GM12801 (cell line): Measurements from ENCODE around the gene POLN.

Experiments
- TF ChIP-seq, protein P1 (sequence below): IDR thresholded peaks from one replicate; pipeline ENCODE4 v1.5.1; 2011; ENCODE audit warnings: control low read depth; ENCODE audit not compliant: insufficient read length; ENCODE audit errors: extremely low read depth

The POLN gene

DNA sequence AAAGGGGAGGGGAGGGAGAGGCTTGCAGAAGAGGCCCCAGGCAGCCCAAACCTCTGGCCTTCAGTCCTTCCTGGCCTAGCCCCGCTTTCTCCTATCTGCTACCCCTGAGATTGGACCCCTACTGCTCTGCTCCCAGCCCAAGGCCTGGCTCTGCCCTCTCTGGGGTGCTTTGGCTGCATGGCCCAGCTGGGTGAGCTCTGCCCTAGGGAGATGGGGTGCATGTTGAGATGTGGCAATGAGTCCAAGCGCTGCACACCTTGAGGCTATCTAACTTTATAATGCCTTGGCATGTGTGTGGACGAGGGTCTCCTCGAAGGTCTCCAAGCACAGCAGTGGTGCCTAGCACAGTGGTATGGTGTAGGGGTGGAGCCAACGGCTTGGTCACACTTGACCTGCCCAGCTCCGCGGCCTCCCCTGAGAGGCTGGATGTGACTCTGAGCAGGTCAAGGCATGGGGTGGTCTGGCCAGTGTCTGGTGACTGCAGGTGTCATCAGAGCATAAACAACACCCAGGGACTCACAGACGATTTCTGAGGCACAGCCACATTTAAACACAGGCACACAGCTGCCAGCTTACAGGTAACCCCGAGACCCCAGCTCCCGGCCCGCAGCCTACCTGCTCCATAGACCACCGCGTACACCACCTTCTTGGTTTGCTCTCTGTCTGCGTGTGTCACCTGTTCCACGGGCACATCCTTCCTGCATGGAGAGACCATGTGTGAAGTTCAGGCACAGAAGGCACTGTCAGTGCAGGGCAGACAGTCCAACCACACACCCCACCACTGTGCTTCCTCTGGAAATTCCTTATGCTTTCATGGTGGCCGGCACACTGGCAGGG is 146.5 kb downstream of the POLN start:
- TF ChIP-seq, protein P1, sequence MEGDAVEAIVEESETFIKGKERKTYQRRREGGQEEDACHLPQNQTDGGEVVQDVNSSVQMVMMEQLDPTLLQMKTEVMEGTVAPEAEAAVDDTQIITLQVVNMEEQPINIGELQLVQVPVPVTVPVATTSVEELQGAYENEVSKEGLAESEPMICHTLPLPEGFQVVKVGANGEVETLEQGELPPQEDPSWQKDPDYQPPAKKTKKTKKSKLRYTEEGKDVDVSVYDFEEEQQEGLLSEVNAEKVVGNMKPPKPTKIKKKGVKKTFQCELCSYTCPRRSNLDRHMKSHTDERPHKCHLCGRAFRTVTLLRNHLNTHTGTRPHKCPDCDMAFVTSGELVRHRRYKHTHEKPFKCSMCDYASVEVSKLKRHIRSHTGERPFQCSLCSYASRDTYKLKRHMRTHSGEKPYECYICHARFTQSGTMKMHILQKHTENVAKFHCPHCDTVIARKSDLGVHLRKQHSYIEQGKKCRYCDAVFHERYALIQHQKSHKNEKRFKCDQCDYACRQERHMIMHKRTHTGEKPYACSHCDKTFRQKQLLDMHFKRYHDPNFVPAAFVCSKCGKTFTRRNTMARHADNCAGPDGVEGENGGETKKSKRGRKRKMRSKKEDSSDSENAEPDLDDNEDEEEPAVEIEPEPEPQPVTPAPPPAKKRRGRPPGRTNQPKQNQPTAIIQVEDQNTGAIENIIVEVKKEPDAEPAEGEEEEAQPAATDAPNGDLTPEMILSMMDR = no peak

DNA sequence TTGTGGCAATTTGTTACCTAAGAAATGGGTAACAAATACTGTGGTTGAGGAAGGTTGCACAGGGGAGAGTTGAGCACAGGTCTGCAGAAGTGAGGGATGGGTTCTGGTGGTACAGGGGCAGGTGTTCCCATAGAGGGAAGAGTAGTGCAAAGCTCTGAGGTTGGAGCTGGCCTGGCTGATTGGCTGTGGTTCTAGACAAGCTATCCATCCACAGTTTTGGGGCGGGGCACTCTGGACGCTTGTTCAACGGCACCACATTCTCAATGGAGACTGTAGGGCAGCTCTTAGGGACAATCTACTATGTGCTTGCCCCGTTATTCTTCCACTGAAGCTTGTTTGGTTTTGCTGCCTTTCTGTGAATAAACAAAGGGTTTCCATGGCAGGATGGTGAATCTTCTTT is 147.4 kb downstream of the POLN start:
- TF ChIP-seq, protein P1 = no peak

DNA sequence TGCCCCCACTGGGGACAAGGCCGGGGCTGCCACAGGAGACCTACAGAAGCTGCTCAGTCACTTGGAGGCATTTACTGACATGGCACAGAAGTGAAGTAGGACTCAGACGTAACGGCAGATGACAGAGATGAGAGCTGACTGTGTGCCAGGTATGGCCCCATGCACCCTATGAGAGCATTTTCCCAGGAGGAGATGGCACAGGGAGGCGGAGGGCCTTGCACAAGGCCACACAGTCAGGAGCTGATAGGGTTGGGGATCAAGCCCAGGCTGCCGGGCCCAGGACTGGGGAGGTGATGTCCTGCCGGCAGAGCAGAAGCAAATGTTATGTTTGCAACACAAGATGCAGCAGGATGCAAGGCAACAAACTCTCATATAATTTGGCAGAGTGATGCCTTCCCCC is 148.7 kb downstream of the POLN start:
- TF ChIP-seq, protein P1 = no peak

DNA sequence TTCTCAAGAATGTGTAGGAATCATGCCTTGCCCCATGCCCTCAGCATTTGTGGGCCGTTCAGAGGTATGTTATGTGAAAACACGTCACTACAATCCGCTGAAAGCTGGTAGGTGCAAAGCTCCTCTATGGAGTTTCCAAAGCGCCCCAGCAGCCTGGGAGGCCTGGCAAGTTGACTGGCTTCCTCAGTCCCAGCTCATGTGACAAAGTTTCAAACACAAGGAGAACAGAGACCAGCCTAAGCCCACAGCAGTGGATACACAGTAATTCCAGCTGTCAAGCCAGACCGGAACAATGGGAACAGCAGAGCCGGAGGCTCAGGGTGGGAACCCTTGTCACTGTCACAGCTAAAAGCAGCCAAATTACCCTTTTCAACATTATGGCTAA is 149.3 kb downstream of the POLN start:
- TF ChIP-seq, protein P1 = no peak

DNA sequence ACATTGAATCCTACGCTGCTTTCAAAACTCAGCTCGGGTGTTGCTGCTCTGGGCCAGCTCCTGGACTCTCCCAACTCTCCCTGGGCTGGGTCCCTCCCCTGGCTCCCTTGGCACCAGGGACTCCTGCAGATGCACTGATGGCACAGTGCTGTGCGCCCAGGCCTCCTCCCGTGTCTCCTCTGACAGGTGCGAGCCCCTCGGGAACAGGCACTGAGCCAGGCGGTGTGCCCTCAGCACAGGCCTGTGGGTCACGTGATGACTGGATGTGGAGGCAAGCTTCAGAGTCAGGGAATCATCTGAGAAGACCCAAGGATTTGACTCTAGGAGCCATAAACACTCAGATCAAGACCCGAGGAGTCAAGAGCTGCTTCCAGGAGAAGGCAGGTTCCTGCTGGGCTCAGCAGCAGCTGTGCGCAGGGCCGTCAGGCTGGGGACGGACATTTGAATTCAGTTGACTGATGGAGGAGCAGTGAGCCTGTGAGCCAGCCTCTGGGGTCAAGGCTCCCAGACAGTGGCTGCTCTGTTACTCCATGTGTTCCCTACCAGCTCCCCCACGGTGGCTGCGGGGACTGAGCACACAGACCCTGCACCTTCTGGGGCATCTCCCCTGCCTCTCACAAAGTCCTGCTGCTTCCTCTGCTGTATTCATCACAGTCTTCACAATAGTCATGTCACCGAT is 149.8 kb downstream of the POLN start:
- TF ChIP-seq, protein P1 = no peak

DNA sequence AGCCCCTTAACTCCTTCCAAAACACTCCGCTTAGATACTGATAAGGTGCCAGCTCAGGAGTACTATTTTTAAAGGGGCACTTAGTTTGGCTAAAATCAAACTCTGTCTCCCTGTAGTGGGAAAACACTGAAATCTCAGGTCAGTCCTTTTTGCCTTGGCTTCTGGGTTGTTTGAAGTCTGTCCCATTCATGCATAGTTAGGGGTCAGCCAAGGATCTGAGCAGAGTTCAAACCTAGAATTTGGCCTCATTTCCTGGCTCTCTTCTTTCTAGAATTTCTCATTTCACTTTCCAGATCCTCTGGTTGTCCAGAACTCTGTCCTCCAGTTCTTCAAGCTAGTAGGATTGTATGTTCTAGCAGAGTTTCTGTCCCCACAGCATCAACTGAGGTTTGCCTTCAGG is 151.3 kb downstream of the POLN start:
- TF ChIP-seq, protein P1 = no peak

DNA sequence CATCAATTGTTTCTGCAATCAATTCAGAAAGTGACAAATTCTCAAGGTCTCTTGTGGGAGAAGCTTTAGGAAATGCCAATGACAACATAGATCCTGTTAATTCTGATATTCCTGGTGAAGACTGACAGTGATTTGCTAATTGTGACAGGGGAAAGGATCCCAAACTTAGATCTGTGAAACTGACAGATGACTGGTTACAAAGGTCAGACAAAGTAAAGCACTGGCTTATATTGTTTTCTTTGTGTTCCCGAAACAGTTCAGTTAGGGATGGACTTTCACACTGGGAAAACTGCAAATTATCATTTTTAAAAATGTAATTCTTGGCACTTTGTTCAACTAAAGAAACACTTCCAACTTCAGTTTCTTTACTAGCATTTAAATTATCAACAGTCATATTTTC is 152.7 kb downstream of the POLN start:
- TF ChIP-seq, protein P1 = no peak
